H1 (cell line): ENCODE measurements around the gene FHIT. TPM values are rescaled to one million over a fixed set of nuclear protein-coding genes. Genes with fewer than 3 reads are reported as not detected.

Experiments used
- CTCF ChIA-PET: fragments of 300-600 bp; sonication (Branson Sonifier 250); formaldehyde crosslinking; loops from one replicate; lab custom pipeline; 2021; ENCODE audit not compliant: partially characterized antibody; lab: Charles Lee
- POLR2A ChIA-PET: fragments of 300-600 bp; sonication (Branson Sonifier 250); formaldehyde crosslinking; loops from one replicate; lab custom pipeline; 2021; ENCODE audit warnings: inconsistent platforms; ENCODE audit not compliant: partially characterized antibody; lab: Charles Lee
- DNase-seq, 2 experiments: peaks; one replicate each; pipeline versions ENCODE4 v3.0.0 to v3.0.0-alpha.2; 2010 to 2022; ENCODE audit warnings: low spot score in 2 of 2, low read depth in 1 of 2, mixed read lengths in 1 of 2
- FAIRE-seq: peaks from 2 replicates; lab custom pipeline; 2011; peaks lifted over from hg19 to GRCh38; lab: Jason Lieb, UNC
- H2AFZ ChIP-seq: 2 replicates; pipeline ENCODE4 v1.8.1; 2012; ENCODE audit warnings: low read length, inconsistent platforms
- H2AK5ac ChIP-seq: 2 replicates; pipeline ENCODE4 v1.6.1; 2013; ENCODE audit warnings: low read depth, low read length
- H2BK120ac ChIP-seq: replicated peaks from 2 replicates; pipeline ENCODE3; 2013; ENCODE audit warnings: low read depth, low read length, inconsistent platforms
- H2BK12ac ChIP-seq: 2 replicates; pipeline ENCODE4 v1.6.1; 2013; ENCODE audit warnings: low read depth, low read length
- H2BK15ac ChIP-seq: 2 replicates; pipeline ENCODE4 v1.6.1; 2013; ENCODE audit warnings: low read length
- H2BK20ac ChIP-seq: 2 replicates; pipeline ENCODE4 v1.6.1; 2013; ENCODE audit warnings: low read length
- H2BK5ac ChIP-seq: 2 replicates; pipeline ENCODE4 v1.6.1; 2013; ENCODE audit warnings: low read depth, low read length
- H3K14ac ChIP-seq: 2 replicates; pipeline ENCODE4 v1.6.1; 2013; ENCODE audit warnings: inconsistent platforms; ENCODE audit not compliant: insufficient read length
- H3K18ac ChIP-seq: 2 replicates; pipeline ENCODE4 v1.6.1; 2013; ENCODE audit warnings: low read length; ENCODE audit errors: extremely low read depth
- H3K23ac ChIP-seq: 2 replicates; pipeline ENCODE4 v1.6.1; 2013; ENCODE audit warnings: inconsistent platforms; ENCODE audit not compliant: insufficient read length
- H3K23me2 ChIP-seq: 2 replicates; pipeline ENCODE4 v1.6.1; 2013; ENCODE audit warnings: low read depth, low read length
- H3K27ac ChIP-seq: 2 replicates; pipeline ENCODE4 v1.6.1; 2011; ENCODE audit warnings: low read depth, low read length, inconsistent platforms
- H3K27me3 ChIP-seq, 4 experiments: replicated peaks in 1 of 4; 1 replicate in 1 of 4; 2 replicates in 3 of 4; pipeline versions ENCODE4 v1.6.1 to v1.8.1; 2011 to 2013; ENCODE audit warnings: low read length in 3 of 4, mild to moderate bottlenecking in 3 of 4, inconsistent platforms in 2 of 4, mixed read lengths in 2 of 4, moderate library complexity in 1 of 4; ENCODE audit not compliant: control insufficient read depth in 3 of 4, insufficient read depth in 3 of 4; ENCODE audit errors: extremely low read depth in 1 of 4
- H3K36me3 ChIP-seq, 4 experiments: 2 replicates each; pipeline versions ENCODE4 v1.6.1 to v1.8.1; 2011 to 2013; ENCODE audit warnings: mild to moderate bottlenecking in 4 of 4, low read length in 3 of 4, moderate library complexity in 2 of 4, control low read depth in 1 of 4, inconsistent platforms in 1 of 4; ENCODE audit not compliant: insufficient read depth in 4 of 4, control insufficient read depth in 2 of 4
- H3K4ac ChIP-seq: replicated peaks from 2 replicates; pipeline ENCODE3; 2013; ENCODE audit warnings: low read length, low read depth, mixed read lengths, inconsistent platforms; ENCODE audit not compliant: insufficient read length
- H3K4me1 ChIP-seq, 4 experiments: replicated peaks in 1 of 4; 1 replicate in 1 of 4; 2 replicates in 3 of 4; pipeline versions ENCODE4 v1.6.1 to v1.8.1; 2011 to 2013; ENCODE audit warnings: low read length in 3 of 4, inconsistent platforms in 2 of 4, mixed read lengths in 1 of 4; ENCODE audit not compliant: insufficient read depth in 4 of 4, control insufficient read depth in 3 of 4
- H3K4me2 ChIP-seq, 2 experiments: 2 replicates each; pipeline versions ENCODE4 v1.6.1 to v1.8.1; 2011 to 2013; ENCODE audit warnings: low read depth in 2 of 2, low read length in 2 of 2, control low read depth in 1 of 2, inconsistent platforms in 1 of 2, mild to moderate bottlenecking in 1 of 2; ENCODE audit not compliant: insufficient read depth in 1 of 2
- H3K4me3 ChIP-seq, 4 experiments: fragments of 200-600, 300-600 bp in 1 of 4; sonication (generic), shearing (Covaris generic), sonication (Bioruptor Twin) in 1 of 4; 2 replicates each; pipeline versions ENCODE4 v1.5.1 to v1.8.1; 2011 to 2016; ENCODE audit warnings: low read length in 4 of 4, low read depth in 3 of 4, control low read depth in 2 of 4, inconsistent platforms in 2 of 4, mild to moderate bottlenecking in 2 of 4, mixed read lengths in 1 of 4, moderate library complexity in 1 of 4; ENCODE audit not compliant: insufficient read depth in 2 of 4; ENCODE audit errors: extremely low read depth in 1 of 4
- H3K56ac ChIP-seq: replicated peaks from 2 replicates; pipeline ENCODE3; 2013; ENCODE audit warnings: low read depth, mild to moderate bottlenecking, mixed read lengths, low read length, inconsistent platforms; ENCODE audit not compliant: insufficient read length
- H3K79me1 ChIP-seq: 2 replicates; pipeline ENCODE4 v1.6.1; 2013; ENCODE audit warnings: low read depth, low read length, control low read depth
- H3K79me2 ChIP-seq, 2 experiments: 2 replicates each; pipeline versions ENCODE4 v1.6.1 to v1.8.1; 2012 to 2013; ENCODE audit warnings: low read length in 2 of 2, mild to moderate bottlenecking in 2 of 2, inconsistent platforms in 1 of 2; ENCODE audit not compliant: insufficient read depth in 2 of 2, control insufficient read depth in 1 of 2
- H3K9ac ChIP-seq, 4 experiments: replicated peaks in 1 of 4; 1 replicate in 1 of 4; 2 replicates in 3 of 4; pipeline versions ENCODE4 v1.6.1 to v1.8.1; 2011 to 2013; ENCODE audit warnings: low read depth in 3 of 4, low read length in 3 of 4, control low read depth in 2 of 4, mild to moderate bottlenecking in 2 of 4, moderate library complexity in 2 of 4, inconsistent platforms in 1 of 4; ENCODE audit errors: extremely low read depth in 1 of 4
- H3K9me3 ChIP-seq, 2 experiments: 2 replicates each; pipeline versions ENCODE4 v1.6.1 to v1.8.1; 2012 to 2013; ENCODE audit warnings: mild to moderate bottlenecking in 2 of 2, moderate library complexity in 2 of 2, control low read depth in 1 of 2, inconsistent platforms in 1 of 2, low read depth in 1 of 2, low read length in 1 of 2, mixed read lengths in 1 of 2; ENCODE audit not compliant: insufficient read depth in 2 of 2
- H4K20me1 ChIP-seq, 2 experiments: replicated peaks in 1 of 2; 2 replicates each; pipeline versions ENCODE3 to v1.8.1; 2011 to 2013; ENCODE audit warnings: inconsistent platforms in 2 of 2, low read length in 2 of 2, mild to moderate bottlenecking in 1 of 2; ENCODE audit not compliant: insufficient read depth in 2 of 2, control insufficient read depth in 1 of 2
- H4K5ac ChIP-seq: 2 replicates; pipeline ENCODE4 v1.6.1; 2013; ENCODE audit warnings: low read length, low read depth, mixed read lengths, inconsistent platforms; ENCODE audit not compliant: insufficient read length
- H4K8ac ChIP-seq: 2 replicates; pipeline ENCODE4 v1.8.0; 2013; ENCODE audit warnings: mild to moderate bottlenecking, moderate library complexity, low read length, inconsistent platforms; ENCODE audit not compliant: insufficient read depth; ENCODE audit errors: extremely low read depth
- H4K91ac ChIP-seq: replicated peaks from 2 replicates; pipeline ENCODE3; 2013; ENCODE audit warnings: low read length, mixed read lengths, inconsistent platforms; ENCODE audit not compliant: insufficient read length
- CBX5 ChIP-seq: fragments of 300-800, 300-1000 bp; sonication (generic); IDR thresholded peaks from 2 replicates; pipeline ENCODE4 v1.7.1; 2016; ENCODE audit warnings: antibody characterized with exemption, low read length, low read depth
- CBX8 ChIP-seq: fragments of 300-800, 300-1000 bp; sonication (generic); IDR thresholded peaks from 2 replicates; pipeline ENCODE4 v1.7.1; 2016; ENCODE audit warnings: low read depth, low read length, borderline replicate concordance
- CTBP2 ChIP-seq: IDR thresholded peaks from 2 replicates; pipeline ENCODE4 v1.7.0; 2011; ENCODE audit warnings: borderline replicate concordance, mild to moderate bottlenecking, moderate library complexity, mixed read lengths, low read length; ENCODE audit not compliant: insufficient read depth, insufficient read length
- EGR1 ChIP-seq: IDR thresholded peaks from 2 replicates; pipeline ENCODE4 v1.6.1; 2011; ENCODE audit warnings: low read depth, low read length, borderline replicate concordance
- EP300 ChIP-seq, 2 experiments: IDR thresholded peaks; 1 replicate in 1 of 2; 2 replicates in 1 of 2; pipeline ENCODE4 v1.6.1; 2011 to 2012; ENCODE audit warnings: low read depth in 2 of 2, low read length in 2 of 2, mild to moderate bottlenecking in 2 of 2, borderline replicate concordance in 1 of 2, inconsistent platforms in 1 of 2, moderate library complexity in 1 of 2
- KDM1A ChIP-seq: fragments of 200-600, 300-600 bp; sonication (generic); IDR thresholded peaks from 2 replicates; pipeline ENCODE4 v1.7.1; 2016; ENCODE audit warnings: mild to moderate bottlenecking, low read length, borderline replicate concordance
- NANOG ChIP-seq: IDR thresholded peaks from 2 replicates; pipeline ENCODE4 v1.6.1; 2011; ENCODE audit warnings: low read length, low read depth, mild to moderate bottlenecking, inconsistent platforms; ENCODE audit not compliant: insufficient read depth, poor library complexity, severe bottlenecking
- POLR2AphosphoS5 ChIP-seq: IDR thresholded peaks from 2 replicates; pipeline ENCODE4 v1.6.1; 2011; ENCODE audit warnings: low read depth, low read length
- TAF7 ChIP-seq: optimal IDR thresholded peaks from 2 replicates; pipeline ENCODE3; 2011; ENCODE audit warnings: low read depth, mild to moderate bottlenecking, inconsistent platforms, low read length, moderate library complexity, borderline replicate concordance
- WGBS, 2 experiments: shearing (Covaris generic) in 1 of 2; methylation state at CpG; one replicate each; pipeline versions ENCODE4 v1.1.6 to v1.1.7; 2013 to 2015; ENCODE audit warnings: low lambda C conversion rate in 2 of 2, mixed read lengths in 2 of 2, inconsistent platforms in 1 of 2, low coverage in 1 of 2, missing lambda C conversion rate in 1 of 2; ENCODE audit not compliant: insufficient replicate concordance in 2 of 2, insufficient coverage in 1 of 2, insufficient read length in 1 of 2; ENCODE audit errors: extremely low coverage in 1 of 2, missing lambda C conversion rate in 1 of 2; 5-methylcytosine and 5-hydroxymethylcytosine counted together
- polyA plus RNA-seq, 7 experiments: library from polyadenylated mRNA; depleted of rRNA in 3 of 7; stranded (reverse) in 5 of 7; unstranded in 2 of 7; fragments of >200 nt in 5 of 7; fragments of 200-250 nt in 2 of 7; gene quantifications; 1 replicate in 5 of 7; 2 replicates in 1 of 7; 4 replicates in 1 of 7; pipeline versions ENCODE4 v1.2.1 to v1.2.3, GENCODE V29; 2011 to 2013; ENCODE audit warnings: missing spikeins in 2 of 7, mixed read lengths in 2 of 7
- total RNA-seq: library from RNA; stranded (reverse); fragmentation: NEBNext Ultra II Directional; extraction: Animal tissue kit (Norgen Biotek cat#: 25700); gene quantifications from 2 replicates; pipeline ENCODE4 v1.2.1, GENCODE V29; 2021
- TF ChIP-seq, protein P1 (sequence below): IDR thresholded peaks from 2 replicates; pipeline ENCODE4 v1.6.1; 2011; ENCODE audit warnings: low read length, improper control_type of control experiment
- TF ChIP-seq, protein P2 (sequence below): IDR thresholded peaks from 2 replicates; pipeline ENCODE4 v1.6.1; 2012; ENCODE audit warnings: inconsistent platforms
- TF ChIP-seq, protein P3 (sequence below): IDR thresholded peaks from 2 replicates; pipeline ENCODE4 v1.6.1; 2012; ENCODE audit warnings: inconsistent platforms

The FHIT gene
- total and polyA plus RNA-seq, 2 of the 8 experiments (the other 6 are each of a cell fraction or from before 2014, with no cell fraction given), result 1.2 to 3.2 TPM

DNA sequence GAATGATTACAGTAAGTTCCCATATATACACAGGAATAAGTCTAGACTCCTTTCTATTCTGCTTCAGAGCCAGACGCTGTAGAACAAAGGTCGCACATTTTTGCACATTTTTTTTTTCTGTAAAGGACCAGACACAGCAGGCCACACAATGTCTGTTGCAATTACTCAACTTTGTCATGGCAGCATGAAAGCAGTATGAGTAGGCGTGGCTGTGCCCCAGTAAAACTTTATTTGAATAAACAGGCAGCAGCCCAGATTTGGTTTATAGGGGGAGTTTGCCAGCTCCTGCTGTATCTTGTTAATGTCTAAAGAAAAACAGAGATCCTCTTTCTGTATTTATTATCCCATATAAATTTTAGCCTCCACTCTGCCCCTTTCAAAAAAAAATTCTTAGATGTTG lies 708.3 kb downstream of the FHIT start:
- no peak overlapping the region for H2BK20ac ChIP-seq
- no peak overlapping the region for H3K23ac ChIP-seq
- H3K27ac ChIP-seq, result no peak overlapping the region
- no peak overlapping the region for H3K4me2 ChIP-seq
- no peaks in the 10 kb centered on the region for H3K9me3 ChIP-seq
- H2BK120ac ChIP-seq, result no peak overlapping the region
- H3K36me3 ChIP-seq, result no peaks in the 10 kb centered on the region
- H3K79me1 ChIP-seq, result no peaks in the 10 kb centered on the region
- no peak overlapping the region; the same call in 1 of the 2 replicates for H2BK5ac ChIP-seq
- H3K14ac ChIP-seq, result no peak overlapping the region
- FAIRE-seq, result no peak
- DNase-seq, result no peak
- no peak overlapping the region for H3K4me3 ChIP-seq
- H2BK15ac ChIP-seq, result no peak overlapping the region
- H2AFZ ChIP-seq, result no peak overlapping the region
- H3K9ac ChIP-seq, result no peak overlapping the region
- H3K56ac ChIP-seq, result no peak overlapping the region
- no peaks in the 10 kb centered on the region for H3K79me2 ChIP-seq
- ChIA-PET CTCF (no interaction called here), POLR2A (no interaction called here)
- H2AK5ac ChIP-seq, result no peak overlapping the region
- 85% methylated on average over 3 of the region's 3 CpGs; no CpG with 5 or more reads in 1 of the 2 experiments for WGBS, 2 experiments
- no peak overlapping the region for H4K91ac ChIP-seq
- no peak overlapping the region for H3K18ac ChIP-seq
- H3K27me3 ChIP-seq, result no peaks in the 10 kb centered on the region
- no peak overlapping the region for H2BK12ac ChIP-seq
- peaks cover 0 to 6% (median 2%) of the 10 kb centered on the region in 4 experiments; a peak in 2 of 7 replicates for H3K4me1 ChIP-seq
- H3K4ac ChIP-seq, result no peak overlapping the region
- no peak overlapping the region for H4K5ac ChIP-seq
- no peak overlapping the region for H4K8ac ChIP-seq
- no peaks in the 10 kb centered on the region for H4K20me1 ChIP-seq
- H3K23me2 ChIP-seq, result no peaks in the 10 kb centered on the region
- TF ChIP-seq, protein P1, sequence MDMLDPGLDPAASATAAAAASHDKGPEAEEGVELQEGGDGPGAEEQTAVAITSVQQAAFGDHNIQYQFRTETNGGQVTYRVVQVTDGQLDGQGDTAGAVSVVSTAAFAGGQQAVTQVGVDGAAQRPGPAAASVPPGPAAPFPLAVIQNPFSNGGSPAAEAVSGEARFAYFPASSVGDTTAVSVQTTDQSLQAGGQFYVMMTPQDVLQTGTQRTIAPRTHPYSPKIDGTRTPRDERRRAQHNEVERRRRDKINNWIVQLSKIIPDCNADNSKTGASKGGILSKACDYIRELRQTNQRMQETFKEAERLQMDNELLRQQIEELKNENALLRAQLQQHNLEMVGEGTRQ, result no peak
- TF ChIP-seq, protein P2, sequence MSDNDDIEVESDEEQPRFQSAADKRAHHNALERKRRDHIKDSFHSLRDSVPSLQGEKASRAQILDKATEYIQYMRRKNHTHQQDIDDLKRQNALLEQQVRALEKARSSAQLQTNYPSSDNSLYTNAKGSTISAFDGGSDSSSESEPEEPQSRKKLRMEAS, result no peak
- TF ChIP-seq, protein P3, sequence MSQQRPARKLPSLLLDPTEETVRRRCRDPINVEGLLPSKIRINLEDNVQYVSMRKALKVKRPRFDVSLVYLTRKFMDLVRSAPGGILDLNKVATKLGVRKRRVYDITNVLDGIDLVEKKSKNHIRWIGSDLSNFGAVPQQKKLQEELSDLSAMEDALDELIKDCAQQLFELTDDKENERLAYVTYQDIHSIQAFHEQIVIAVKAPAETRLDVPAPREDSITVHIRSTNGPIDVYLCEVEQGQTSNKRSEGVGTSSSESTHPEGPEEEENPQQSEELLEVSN, result no peak
- TF ChIP-seq CTBP2 (no peak), POLR2AphosphoS5 (no peak), CBX8 (no peak), TAF7 (no peak), NANOG (no peak), EP300 (IDR thresholded peaks at IDR 0.05; ENCODE audit: borderline replicate concordance in 1 of 2, low read depth in 2 of 2, low read length in 2 of 2) (no peak), CBX5 (no peak), KDM1A (no peak), EGR1 (no peak)
